WTC11 (cell line): ENCODE measurements around the gene MX2. TPM values are rescaled to one million over a fixed set of nuclear protein-coding genes. Genes with fewer than 3 reads are reported as not detected.

Source experiments
- ATAC-seq: fragments of 200-7000 bp; cut with Tn5 transposase; 2 replicates; pipeline ENCODE4 v1.10.0; 2021; ENCODE audit warnings: mild to moderate bottlenecking, moderate library complexity
- CTCF ChIA-PET: fragments of 300-600 bp; sonication (Branson Sonifier 250); formaldehyde crosslinking; loops from one replicate; lab custom pipeline; 2021; ENCODE audit warnings: antibody characterized with exemption; lab: Charles Lee
- POLR2A ChIA-PET: fragments of 350-600 bp; sonication (Branson Sonifier 250); formaldehyde crosslinking; loops from one replicate; lab custom pipeline; 2021; ENCODE audit warnings: antibody characterized with exemption; lab: Charles Lee
- DNase-seq: peaks from one replicate; pipeline ENCODE4 v3.0.0; 2021; ENCODE audit warnings: low spot score
- H3K27ac Mint-ChIP-seq: 2 replicates; pipeline ENCODE4 v1.8.0; 2021; ENCODE audit warnings: mixed read lengths
- H3K27me3 Mint-ChIP-seq: 2 replicates; pipeline ENCODE4 v1.8.0; 2021; ENCODE audit warnings: low read depth, mild to moderate bottlenecking, moderate library complexity, mixed read lengths
- H3K36me3 Mint-ChIP-seq: 2 replicates; pipeline ENCODE4 v1.8.0; 2021; ENCODE audit warnings: mixed read lengths
- H3K4me1 Mint-ChIP-seq: 2 replicates; pipeline ENCODE4 v1.8.0; 2022; ENCODE audit warnings: mixed read lengths
- H3K4me3 Mint-ChIP-seq: 2 replicates; pipeline ENCODE4 v1.8.0; 2021; ENCODE audit warnings: mild to moderate bottlenecking, moderate library complexity, mixed read lengths
- H3K9me3 Mint-ChIP-seq: 2 replicates; pipeline ENCODE4 v1.8.0; 2021; ENCODE audit warnings: mixed read lengths
- CREB1 ChIP-seq: sonication (generic); formaldehyde crosslinking; IDR thresholded peaks from 2 replicates; pipeline ENCODE4 v1.8.0; 2023; ENCODE audit warnings: mild to moderate bottlenecking, missing genetic modification reagents
- GRHL2 ChIP-seq: fragments of 250-450 bp; sonication (Bioruptor Pico); IDR thresholded peaks from 2 replicates; pipeline ENCODE4 v1.8.0; 2022; ENCODE audit warnings: mild to moderate bottlenecking, moderate library complexity; ENCODE audit not compliant: insufficient replicate concordance, severe bottlenecking
- OVOL2 ChIP-seq: fragments of 250-450 bp; sonication (Bioruptor Pico); IDR thresholded peaks from 2 replicates; pipeline ENCODE4 v1.9.0; 2021; ENCODE audit warnings: mild to moderate bottlenecking, borderline replicate concordance
- ZNF121 ChIP-seq: sonication (generic); formaldehyde crosslinking; IDR thresholded peaks from 2 replicates; pipeline ENCODE4 v1.8.0; 2023; ENCODE audit warnings: missing genetic modification reagents
- ZNF232 ChIP-seq: sonication (generic); formaldehyde crosslinking; IDR thresholded peaks from 2 replicates; pipeline ENCODE4 v1.8.0; 2022; ENCODE audit warnings: mild to moderate bottlenecking, missing genetic modification reagents
- ZNF263 ChIP-seq: sonication (generic); formaldehyde crosslinking; IDR thresholded peaks from 2 replicates; pipeline ENCODE4 v1.8.1; 2022; ENCODE audit warnings: low read depth, mild to moderate bottlenecking, moderate library complexity, missing genetic modification reagents
- ZNF396 ChIP-seq: fragments of 250-450 bp; sonication (Bioruptor Pico); IDR thresholded peaks from 2 replicates; pipeline ENCODE4 v1.8.0; 2021; ENCODE audit warnings: mild to moderate bottlenecking, moderate library complexity, borderline replicate concordance
- ZNF416 ChIP-seq: fragments of 250-450 bp; sonication (Bioruptor Pico); IDR thresholded peaks from 2 replicates; pipeline ENCODE4 v1.9.0; 2021; ENCODE audit warnings: mild to moderate bottlenecking, inconsistent platforms
- ZNF423 ChIP-seq: fragments of 250-450 bp; sonication (Bioruptor Pico); IDR thresholded peaks from 2 replicates; pipeline ENCODE4 v2.1.2; 2022; ENCODE audit warnings: mild to moderate bottlenecking, moderate library complexity
- total RNA-seq: library from RNA; stranded (reverse); gene quantifications from 3 replicates; pipeline ENCODE4 v1.2.3, GENCODE V29; 2021
- TF ChIP-seq, protein P1 (sequence below): sonication (generic); formaldehyde crosslinking; IDR thresholded peaks from 2 replicates; pipeline ENCODE4 v1.8.0; 2022; ENCODE audit warnings: mild to moderate bottlenecking, missing genetic modification reagents
- TF ChIP-seq, protein P2 (sequence below): sonication (generic); formaldehyde crosslinking; IDR thresholded peaks from 2 replicates; pipeline ENCODE4 v1.8.1; 2022; ENCODE audit warnings: low read depth, mild to moderate bottlenecking, moderate library complexity, missing genetic modification reagents, borderline replicate concordance
- TF ChIP-seq, protein P3 (sequence below): sonication (generic); formaldehyde crosslinking; IDR thresholded peaks from 2 replicates; pipeline ENCODE4 v1.8.1; 2023; ENCODE audit warnings: mild to moderate bottlenecking, missing genetic modification reagents
- TF ChIP-seq, protein P4 (sequence below): fragments of 250-450 bp; sonication (Bioruptor Pico); conservative IDR thresholded peaks from 2 replicates; pipeline ENCODE4 v1.9.0; 2021; ENCODE audit warnings: mild to moderate bottlenecking
- TF ChIP-seq, protein P5 (sequence below): sonication (generic); formaldehyde crosslinking; conservative IDR thresholded peaks from 2 replicates; pipeline ENCODE4 v1.8.1; 2022; ENCODE audit warnings: mild to moderate bottlenecking, missing genetic modification reagents
- TF ChIP-seq, protein P6 (sequence below): sonication (generic); formaldehyde crosslinking; IDR thresholded peaks from 2 replicates; pipeline ENCODE4 v1.8.1; 2023; ENCODE audit warnings: mild to moderate bottlenecking, missing genetic modification reagents, moderate library complexity

MX2 gene
- total RNA-seq, 1 experiment from 2014 or later, result 2.6 TPM

DNA sequence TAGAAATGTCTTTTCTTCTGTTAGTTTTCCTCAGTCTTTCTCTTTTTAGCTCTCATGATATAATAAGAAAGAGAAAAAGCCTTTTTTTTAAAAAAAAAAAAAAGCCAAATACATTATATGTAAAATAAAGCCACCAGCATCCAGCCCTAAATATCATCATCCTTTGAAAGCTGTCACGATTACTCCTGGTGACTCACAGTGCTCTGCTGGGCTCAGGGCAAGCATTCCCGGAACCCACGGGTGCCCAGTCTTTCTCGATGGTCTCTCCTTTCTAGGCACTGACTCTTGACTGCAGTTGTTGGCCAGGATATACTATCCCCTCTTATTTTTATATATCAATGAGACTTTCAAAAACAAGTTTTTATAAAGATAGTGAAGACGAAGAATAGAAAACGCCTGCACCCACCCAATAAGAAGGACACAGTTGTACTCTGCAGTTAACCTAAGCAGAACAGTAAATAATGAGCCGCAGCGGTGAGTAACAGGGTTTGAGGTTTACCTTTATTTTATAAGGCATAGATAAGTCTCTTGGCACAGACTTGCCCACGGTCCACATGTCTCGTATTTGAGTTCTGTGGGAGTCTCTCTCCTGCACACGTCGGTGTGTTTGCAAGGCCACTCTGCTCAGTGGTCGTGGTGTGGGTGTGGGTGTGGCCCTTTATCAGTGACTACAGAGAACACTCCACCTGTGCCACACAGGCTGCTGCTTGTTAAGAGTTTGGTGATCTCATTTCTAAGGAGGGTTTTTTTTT lies 15.7 kb upstream of the MX2 start (continued):
- no peak for TF ChIP-seq ZNF423

DNA sequence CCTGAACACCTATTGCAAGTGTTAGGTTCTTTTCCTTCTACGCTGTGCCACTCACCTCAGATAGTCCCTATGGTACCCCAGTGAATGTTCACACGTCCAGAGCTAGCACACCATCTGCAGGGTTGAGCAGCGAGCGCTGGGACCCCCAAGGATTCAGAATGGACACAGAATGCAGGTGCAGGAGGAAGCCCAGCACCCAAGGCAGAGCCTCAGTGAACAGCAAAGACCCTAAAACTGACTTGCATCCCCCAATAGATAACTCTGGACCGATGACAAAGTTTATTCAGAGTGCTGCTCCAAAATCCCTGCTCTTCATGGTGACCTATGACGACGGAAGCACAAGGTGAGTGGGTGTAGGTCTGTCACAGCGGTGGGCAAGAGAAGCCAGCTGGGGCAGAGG lies 15.1 kb upstream of the MX2 start:
- Mint-ChIP-seq H3K27me3 (no peaks in the 10 kb centered on the region), H3K9me3 (peaks cover 18% of the 10 kb centered on the region), H3K36me3 (peaks cover 11% of the 10 kb centered on the region), H3K4me1 (no peaks in the 10 kb centered on the region), H3K4me3 (no peak overlapping the region), H3K27ac (no peak overlapping the region)
- ChIA-PET CTCF (interaction anchor here (0.8 kb wide), 1 partner anchor 12 kb away, joined by 3 read pairs; no protein-coding TSS in a partner anchor), POLR2A (no interaction called here)
- ATAC-seq (no peak), DNase-seq (no peak)
- TF ChIP-seq ZNF416 (CRISPR knock-in tag) (no peak), GRHL2 (CRISPR knock-in tag) (no peak)

DNA sequence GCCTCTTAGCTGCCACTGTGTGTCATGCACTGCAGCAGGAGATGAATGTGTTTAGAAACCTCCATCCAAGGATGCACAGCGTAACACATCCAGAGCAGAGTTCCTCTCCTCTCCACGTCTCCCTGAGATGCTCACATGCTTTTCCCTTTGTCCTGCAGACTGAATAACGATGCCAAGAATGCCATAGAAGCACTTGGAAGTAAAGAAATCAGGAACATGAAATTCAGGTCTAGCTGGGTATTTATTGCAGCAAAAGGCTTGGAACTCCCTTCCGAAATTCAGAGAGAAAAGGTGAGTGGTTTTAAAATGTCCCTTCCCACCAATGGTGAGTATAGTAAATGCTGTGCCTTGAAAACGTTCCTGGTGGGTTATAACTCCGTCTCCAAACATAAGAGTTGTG lies 13.4 kb upstream of the MX2 start:
- Mint-ChIP-seq H3K9me3 (peaks cover 1% of the 10 kb centered on the region; the same call in 1 of the 2 replicates), H3K36me3 (no peaks in the 10 kb centered on the region), H3K27ac (no peak overlapping the region), H3K4me1 (no peaks in the 10 kb centered on the region), H3K27me3 (no peaks in the 10 kb centered on the region), H3K4me3 (no peak overlapping the region)
- ATAC-seq, result no peak
- DNase-seq, result no peak
- ChIA-PET POLR2A (no interaction called here), CTCF (no interaction called here)
- TF ChIP-seq ZNF396 (CRISPR knock-in tag), result no peak
- TF ChIP-seq, protein P1, sequence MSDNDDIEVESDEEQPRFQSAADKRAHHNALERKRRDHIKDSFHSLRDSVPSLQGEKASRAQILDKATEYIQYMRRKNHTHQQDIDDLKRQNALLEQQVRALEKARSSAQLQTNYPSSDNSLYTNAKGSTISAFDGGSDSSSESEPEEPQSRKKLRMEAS (CRISPR knock-in tag), result no peak
- no peak for TF ChIP-seq ZNF121 (CRISPR knock-in tag)

DNA sequence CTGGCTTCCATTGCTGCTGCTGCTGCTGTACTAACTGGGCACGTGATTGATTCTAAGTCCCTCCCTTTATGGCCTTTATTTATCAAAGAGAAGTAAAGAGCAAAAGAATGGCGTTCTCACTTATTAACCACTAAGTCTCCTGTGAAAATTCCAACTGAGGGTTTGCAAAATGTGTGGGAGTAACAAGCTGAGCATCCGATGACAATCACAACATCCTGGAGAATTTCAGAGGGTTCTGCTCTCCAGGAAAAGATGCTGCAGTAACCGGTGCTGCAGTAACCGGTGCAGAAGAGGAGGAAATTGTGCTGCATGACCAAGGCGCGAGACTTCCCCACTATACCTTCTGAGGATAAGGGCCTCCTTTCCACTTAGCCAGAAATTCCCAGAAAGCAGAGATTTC lies 12.7 kb upstream of the MX2 start:
- H3K27me3 Mint-ChIP-seq, result no peaks in the 10 kb centered on the region
- H3K4me3 Mint-ChIP-seq, result no peak overlapping the region
- H3K9me3 Mint-ChIP-seq, result no peaks in the 10 kb centered on the region
- POLR2A ChIA-PET, result no interaction called here
- CTCF ChIA-PET, result no interaction called here
- no peak for ATAC-seq
- DNase-seq, result no peak
- H3K36me3 Mint-ChIP-seq, result no peaks in the 10 kb centered on the region
- TF ChIP-seq, protein P2, sequence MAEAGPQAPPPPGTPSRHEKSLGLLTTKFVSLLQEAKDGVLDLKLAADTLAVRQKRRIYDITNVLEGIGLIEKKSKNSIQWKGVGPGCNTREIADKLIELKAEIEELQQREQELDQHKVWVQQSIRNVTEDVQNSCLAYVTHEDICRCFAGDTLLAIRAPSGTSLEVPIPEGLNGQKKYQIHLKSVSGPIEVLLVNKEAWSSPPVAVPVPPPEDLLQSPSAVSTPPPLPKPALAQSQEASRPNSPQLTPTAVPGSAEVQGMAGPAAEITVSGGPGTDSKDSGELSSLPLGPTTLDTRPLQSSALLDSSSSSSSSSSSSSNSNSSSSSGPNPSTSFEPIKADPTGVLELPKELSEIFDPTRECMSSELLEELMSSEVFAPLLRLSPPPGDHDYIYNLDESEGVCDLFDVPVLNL (CRISPR knock-in tag), result no peak
- TF ChIP-seq, protein P3, sequence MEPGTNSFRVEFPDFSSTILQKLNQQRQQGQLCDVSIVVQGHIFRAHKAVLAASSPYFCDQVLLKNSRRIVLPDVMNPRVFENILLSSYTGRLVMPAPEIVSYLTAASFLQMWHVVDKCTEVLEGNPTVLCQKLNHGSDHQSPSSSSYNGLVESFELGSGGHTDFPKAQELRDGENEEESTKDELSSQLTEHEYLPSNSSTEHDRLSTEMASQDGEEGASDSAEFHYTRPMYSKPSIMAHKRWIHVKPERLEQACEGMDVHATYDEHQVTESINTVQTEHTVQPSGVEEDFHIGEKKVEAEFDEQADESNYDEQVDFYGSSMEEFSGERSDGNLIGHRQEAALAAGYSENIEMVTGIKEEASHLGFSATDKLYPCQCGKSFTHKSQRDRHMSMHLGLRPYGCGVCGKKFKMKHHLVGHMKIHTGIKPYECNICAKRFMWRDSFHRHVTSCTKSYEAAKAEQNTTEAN (CRISPR knock-in tag), result no peak
- TF ChIP-seq CREB1 (CRISPR knock-in tag) (no peak), OVOL2 (CRISPR knock-in tag) (no peak), GRHL2 (CRISPR knock-in tag) (no peak), ZNF423 (no peak), ZNF232 (CRISPR knock-in tag) (no peak), ZNF263 (CRISPR knock-in tag) (no peak)
- TF ChIP-seq, protein P4, sequence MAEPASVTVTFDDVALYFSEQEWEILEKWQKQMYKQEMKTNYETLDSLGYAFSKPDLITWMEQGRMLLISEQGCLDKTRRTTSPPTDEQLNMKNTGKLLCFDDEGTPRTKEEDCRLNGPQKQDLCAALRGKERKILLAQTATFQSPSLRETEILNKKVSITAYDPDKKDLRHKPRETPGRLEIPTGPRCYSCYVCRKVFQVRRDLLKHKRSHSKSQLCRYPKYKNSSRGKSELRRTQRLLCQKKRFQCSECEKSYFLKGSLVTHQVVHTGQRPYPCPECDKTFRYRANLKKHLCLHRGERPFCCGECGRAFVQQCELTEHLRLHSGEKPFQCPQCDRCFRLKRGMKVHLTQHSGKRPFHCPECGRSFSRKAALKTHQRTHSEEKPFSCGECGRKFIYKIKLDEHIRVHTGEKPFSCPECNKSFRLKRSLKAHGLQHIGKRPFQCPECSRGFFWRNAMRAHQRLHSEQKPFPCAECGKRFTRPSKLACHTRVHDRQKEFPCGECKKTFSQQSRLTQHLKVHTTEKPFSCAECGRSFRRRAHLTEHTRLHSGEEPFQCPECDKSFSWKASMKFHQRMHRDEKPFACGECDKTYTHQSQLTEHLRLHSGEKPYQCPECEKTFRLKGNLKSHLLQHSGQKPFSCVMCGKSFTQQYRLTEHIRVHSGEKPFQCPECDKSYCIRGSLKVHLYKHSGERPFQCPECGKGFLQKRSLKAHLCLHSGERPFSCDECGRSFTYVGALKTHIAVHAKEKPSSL, result no peak
- TF ChIP-seq, protein P5, sequence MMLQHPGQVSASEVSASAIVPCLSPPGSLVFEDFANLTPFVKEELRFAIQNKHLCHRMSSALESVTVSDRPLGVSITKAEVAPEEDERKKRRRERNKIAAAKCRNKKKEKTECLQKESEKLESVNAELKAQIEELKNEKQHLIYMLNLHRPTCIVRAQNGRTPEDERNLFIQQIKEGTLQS, result no peak
- TF ChIP-seq, protein P6, sequence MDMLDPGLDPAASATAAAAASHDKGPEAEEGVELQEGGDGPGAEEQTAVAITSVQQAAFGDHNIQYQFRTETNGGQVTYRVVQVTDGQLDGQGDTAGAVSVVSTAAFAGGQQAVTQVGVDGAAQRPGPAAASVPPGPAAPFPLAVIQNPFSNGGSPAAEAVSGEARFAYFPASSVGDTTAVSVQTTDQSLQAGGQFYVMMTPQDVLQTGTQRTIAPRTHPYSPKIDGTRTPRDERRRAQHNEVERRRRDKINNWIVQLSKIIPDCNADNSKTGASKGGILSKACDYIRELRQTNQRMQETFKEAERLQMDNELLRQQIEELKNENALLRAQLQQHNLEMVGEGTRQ (CRISPR knock-in tag), result no peak
- H3K27ac Mint-ChIP-seq, result no peak overlapping the region
- no peaks in the 10 kb centered on the region for H3K4me1 Mint-ChIP-seq
